GM19395 (cell line): ENCODE measurements around the gene SNCG.

Source experiments
- ATAC-seq: cut with Tn5 transposase; IDR thresholded peaks from one replicate; pipeline ENCODE4 v1.9.1; 2021; ENCODE audit warnings: mild to moderate bottlenecking, moderate library complexity; ENCODE audit not compliant: unreplicated experiment

SNCG gene

DNA sequence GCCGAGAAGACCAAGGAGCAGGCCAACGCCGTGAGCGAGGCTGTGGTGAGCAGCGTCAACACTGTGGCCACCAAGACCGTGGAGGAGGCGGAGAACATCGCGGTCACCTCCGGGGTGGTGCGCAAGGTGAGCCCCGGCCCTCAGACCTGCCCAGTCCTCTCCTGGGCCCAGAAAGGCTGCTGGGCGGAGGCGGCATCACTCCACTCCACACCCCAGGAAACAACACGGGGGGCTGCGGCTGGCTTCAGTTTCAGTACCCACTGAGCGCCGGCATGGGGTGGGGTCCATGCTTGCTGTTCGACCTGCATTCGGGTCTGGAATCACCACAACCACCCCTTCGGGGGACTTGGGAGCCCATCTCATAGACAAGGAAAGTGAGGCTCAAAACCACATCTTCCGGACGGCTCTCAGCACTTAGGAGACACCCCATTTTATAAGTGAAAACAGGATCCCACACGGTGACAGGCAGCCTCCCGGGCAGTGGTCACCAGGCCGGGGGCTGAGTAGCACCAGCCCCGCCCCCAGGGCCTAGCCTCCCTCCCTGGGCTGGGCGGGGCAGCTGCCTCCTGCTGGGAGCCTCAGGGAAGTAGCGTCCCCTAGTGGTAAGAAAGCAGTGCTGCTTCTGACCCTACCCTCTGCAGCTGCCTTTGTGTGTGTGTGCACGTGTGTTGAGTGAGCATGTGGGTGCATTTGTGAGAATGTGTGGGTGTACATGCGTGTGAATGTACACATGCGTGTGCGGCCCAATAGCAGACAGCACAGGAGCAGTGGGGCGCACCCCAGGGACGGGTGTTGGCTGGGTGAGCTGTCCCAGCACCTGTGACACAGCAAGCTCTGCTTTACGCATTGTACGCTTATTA lies 1.8 kb downstream of the SNCG start:
- ATAC-seq = peak; percentile 68

- ATAC-seq = no peak
Measured at GRCh38 chr10:86960863-86961434, 2.5 kb downstream of the SNCG start.

DNA sequence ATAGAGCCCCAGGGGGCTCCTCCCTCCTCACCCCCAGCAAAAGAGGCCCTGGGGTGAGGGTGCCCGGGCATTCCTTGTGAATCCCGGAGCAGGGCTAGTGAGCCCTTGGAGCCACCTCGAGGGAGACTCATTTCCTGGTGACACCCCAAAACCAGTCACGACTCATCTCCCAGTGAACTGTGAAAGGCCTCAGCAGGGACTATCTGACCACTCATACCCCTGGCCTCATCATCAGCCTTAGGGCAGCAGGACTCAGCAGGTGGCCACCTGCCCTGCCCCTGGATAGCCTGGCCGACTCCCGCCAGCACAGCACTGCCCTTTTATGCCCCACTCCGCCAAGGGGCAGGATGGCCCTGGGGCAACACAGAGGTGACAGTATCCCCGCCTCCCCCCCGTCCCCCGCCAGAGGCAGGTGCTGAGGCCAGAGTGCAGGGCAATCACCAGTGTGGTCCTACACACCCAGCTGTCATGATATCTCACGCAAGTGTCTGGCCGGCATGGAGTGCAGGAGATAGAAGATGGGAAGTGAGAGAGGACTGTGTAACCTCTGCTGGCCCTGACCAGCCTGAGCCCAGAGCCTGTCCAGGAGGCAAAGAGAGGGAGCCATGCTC lies 3.2 kb downstream of the SNCG start:
- ATAC-seq = no peak

GRCh38 chr10:86962136-86962980 lies 4.0 kb downstream of the SNCG start:
- ATAC-seq = no peak

DNA sequence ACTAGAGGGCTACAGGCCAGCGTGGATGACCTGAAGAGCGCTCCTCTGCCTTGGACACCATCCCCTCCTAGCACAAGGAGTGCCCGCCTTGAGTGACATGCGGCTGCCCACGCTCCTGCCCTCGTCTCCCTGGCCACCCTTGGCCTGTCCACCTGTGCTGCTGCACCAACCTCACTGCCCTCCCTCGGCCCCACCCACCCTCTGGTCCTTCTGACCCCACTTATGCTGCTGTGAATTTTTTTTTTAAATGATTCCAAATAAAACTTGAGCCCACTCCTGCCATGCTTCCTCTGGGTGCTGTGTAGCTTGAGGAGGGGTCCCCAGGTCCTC lies 4.5 kb downstream of the SNCG start:
- ATAC-seq = no peak

- no peak for ATAC-seq
Measured at GRCh38 chr10:86963341-86963919, 5.0 kb downstream of the SNCG start.

GRCh38 chr10:86964061-86964846 lies 5.9 kb downstream of the SNCG start:
- no peak for ATAC-seq

DNA sequence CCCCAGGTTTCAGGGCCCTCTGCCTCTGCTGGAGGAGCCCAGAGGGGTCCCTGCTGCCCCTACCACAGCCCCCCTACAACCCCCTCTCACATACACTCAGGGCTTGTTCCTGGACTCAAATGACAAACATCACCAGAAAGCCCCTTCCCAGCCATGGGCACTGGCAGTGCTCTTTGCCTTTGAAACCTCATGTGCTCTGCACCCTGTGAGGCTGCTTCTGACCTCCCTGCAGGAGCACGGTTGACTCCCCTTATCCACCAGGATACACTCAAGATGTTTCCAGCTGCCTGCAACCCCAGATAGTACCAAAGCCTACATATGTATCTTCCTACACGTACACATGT lies 6.4 kb downstream of the SNCG start:
- no peak for ATAC-seq

DNA sequence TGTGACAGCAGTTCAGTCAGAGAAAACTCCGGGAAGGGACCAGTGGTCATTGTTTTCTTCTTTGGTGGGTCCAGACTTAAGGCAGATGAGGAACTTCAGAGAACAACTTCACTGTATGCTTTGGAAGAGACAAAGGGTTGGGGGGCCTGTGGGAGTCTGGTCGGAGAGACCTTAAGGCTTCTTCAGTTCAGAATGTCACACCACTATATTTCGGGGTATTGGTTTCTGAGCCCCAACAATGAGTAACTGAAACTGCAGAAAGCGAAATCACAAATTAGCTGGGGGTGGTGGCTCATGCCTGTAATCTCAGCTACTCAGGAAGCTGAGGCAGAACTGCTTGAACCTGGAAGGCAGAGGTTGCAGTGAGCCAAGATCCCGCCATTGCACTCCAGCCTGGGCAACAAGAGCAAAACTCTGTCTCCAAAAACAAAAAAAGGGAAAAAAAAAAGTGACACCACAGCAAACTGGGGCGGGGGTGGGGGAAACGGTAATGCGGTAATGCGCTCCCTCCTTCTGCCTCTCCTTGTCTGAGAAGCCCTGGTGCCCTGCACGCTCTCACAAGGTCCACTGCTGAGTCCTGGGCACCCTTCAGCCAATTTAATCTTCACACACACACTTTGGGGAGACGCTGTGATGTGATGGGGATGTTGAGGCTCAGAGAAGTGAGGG lies 7.7 kb downstream of the SNCG start:
- ATAC-seq = peak; percentile 45

- ATAC-seq = no peak
Measured at GRCh38 chr10:86967481-86967941, 9.1 kb downstream of the SNCG start.

DNA sequence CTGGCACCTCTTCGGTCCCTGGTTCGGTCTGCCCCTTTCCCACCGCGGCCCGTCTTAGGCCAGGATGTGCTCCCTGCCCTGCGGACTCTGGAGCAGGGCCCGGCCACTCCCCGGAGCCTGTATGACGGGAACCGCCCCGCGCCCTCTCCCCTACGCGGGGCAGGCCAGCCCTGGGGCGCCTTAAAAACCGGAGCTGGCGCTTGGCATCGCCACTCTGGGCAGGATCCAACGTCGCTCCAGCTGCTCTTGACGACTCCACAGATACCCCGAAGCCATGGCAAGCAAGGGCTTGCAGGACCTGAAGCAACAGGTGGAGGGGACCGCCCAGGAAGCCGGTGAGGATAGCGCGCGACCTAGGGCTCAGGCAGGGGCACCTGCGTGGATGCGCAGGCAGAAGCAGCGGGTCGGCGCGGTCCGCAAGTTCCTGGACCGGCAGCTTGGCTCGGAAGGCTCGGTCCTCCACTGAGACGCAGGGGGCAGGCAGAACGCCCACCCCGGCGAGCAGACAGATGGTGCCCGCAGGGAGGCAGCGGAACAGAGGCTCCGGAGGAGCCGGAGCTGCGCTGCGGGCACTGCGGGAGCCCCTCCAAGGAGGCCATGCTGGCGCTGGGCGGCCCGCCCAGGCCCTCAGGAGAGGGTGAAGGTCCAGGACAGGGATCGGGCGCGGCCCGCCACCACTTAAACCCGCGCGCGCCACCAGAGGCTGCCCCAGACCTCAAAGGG lies 10.0 kb downstream of the SNCG start, which contains the start of gene ADIRF:
Gene ADIRF (plus strand): TSS at position 212 of the 723 bp plus-strand sequence. CDS start 63 bp downstream, at position 275.
- no peak for ATAC-seq

GRCh38 chr10:86968994-86969355 lies 10.6 kb downstream of the SNCG start:
- no peak for ATAC-seq

DNA sequence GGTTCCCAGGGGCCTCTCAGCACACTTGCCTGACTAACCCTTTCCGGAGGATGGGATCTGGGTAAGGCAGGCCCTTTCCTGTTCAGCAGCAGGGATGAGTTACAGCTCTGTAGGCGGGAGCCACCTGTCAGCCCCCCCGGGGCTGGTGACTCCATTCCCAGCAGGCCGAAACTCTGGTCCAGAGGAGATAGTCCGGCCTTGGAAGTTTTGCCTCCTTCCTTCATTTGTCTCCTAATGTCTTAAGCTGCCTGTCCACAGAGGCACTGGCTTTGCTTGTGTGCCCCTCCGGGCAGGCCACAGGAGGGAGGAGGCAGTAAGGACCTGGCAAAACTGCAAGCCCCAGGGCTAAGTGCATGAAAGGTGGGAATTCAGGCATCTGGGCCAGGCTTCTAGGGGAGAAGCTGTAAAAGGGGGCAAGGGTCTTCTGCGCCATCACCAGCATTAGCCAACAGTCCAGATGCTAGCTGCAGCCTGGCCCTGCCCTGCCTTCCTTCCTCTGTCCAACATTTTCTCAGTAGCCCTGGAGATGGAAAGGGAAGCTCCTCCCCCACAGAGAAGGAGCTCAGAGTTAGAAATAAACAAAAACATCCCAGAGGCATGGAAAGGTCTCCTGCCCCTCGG lies 11.1 kb downstream of the SNCG start:
- ATAC-seq = no peak

DNA sequence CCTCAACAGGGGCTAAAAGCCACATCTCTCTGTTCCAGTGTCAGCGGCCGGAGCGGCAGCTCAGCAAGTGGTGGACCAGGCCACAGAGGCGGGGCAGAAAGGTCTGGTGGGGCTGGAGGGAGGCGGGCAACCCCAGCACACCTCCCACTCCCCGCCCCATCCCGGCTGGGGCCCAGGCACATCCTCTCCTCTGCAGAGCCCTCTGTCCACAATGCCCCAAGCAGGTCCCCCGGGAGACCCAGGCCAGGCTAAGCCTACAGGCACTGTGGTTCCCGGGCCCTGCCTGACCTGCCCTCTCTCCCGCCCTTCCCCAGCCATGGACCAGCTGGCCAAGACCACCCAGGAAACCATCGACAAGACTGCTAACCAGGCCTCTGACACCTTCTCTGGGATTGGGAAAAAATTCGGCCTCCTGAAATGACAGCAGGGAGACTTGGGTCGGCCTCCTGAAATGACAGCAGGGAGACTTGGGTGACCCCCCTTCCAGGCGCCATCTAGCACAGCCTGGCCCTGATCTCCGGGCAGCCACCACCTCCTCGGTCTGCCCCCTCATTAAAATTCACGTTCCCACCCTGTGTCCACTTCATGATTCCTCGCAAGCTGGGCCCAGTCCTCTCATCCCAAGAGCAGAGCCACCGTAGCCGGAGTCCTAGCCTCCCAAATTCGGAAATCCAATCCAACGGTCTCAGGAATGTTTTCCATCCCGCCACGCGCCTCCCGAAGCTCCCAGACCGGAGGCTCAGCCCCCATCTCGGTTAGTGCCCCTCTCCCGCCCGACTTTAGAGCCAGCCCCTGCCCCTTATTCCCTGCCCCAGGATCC lies 12.0 kb downstream of the SNCG start:
- ATAC-seq = no peak

- no peak for ATAC-seq
Measured at GRCh38 chr10:86970982-86971231, 12.5 kb downstream of the SNCG start.

GRCh38 chr10:86971232-86971991 lies 13.0 kb downstream of the SNCG start:
- ATAC-seq = peak; percentile 60
